Muscle layer of duodenum (tissue), 2 donors: ENCODE results near the gene THAP2.
A peak's percentile ranks its signal among the peaks of the same experiment; 100 is the strongest.

ENCODE experiments used
- H3K27ac ChIP-seq: one replicate; pipeline ENCODE4 v1.7.0; 2013; ENCODE audit warnings: mild to moderate bottlenecking, low read length
- H3K27me3 ChIP-seq: one replicate; pipeline ENCODE4 v1.7.0; 2013; ENCODE audit warnings: low read depth, mild to moderate bottlenecking, control low read depth, low read length
- H3K36me3 ChIP-seq, 2 donors: one replicate each; pipeline ENCODE4 v1.7.0; 2013; ENCODE audit warnings: low read length in 2 of 2, control low read depth in 1 of 2, mild to moderate bottlenecking in 1 of 2; ENCODE audit not compliant: insufficient read depth in 2 of 2, control insufficient read depth in 1 of 2
- H3K4me1 ChIP-seq, 2 donors: one replicate each; pipeline ENCODE4 v1.7.0; 2013; ENCODE audit warnings: low read length in 2 of 2, mild to moderate bottlenecking in 2 of 2, control low read depth in 1 of 2, moderate library complexity in 1 of 2; ENCODE audit not compliant: insufficient read depth in 2 of 2, control insufficient read depth in 1 of 2
- H3K4me3 ChIP-seq, 2 donors: one replicate each; pipeline ENCODE4 v1.7.0; 2013; ENCODE audit warnings: low read length in 2 of 2, low read depth in 1 of 2, mild to moderate bottlenecking in 1 of 2
- H3K9me3 ChIP-seq, 2 donors: one replicate each; pipeline ENCODE4 v1.7.0; 2013; ENCODE audit warnings: low read length in 2 of 2, control low read depth in 1 of 2, mild to moderate bottlenecking in 1 of 2; ENCODE audit not compliant: control insufficient read depth in 1 of 2
- donor health status: healthy.

THAP2 gene

DNA sequence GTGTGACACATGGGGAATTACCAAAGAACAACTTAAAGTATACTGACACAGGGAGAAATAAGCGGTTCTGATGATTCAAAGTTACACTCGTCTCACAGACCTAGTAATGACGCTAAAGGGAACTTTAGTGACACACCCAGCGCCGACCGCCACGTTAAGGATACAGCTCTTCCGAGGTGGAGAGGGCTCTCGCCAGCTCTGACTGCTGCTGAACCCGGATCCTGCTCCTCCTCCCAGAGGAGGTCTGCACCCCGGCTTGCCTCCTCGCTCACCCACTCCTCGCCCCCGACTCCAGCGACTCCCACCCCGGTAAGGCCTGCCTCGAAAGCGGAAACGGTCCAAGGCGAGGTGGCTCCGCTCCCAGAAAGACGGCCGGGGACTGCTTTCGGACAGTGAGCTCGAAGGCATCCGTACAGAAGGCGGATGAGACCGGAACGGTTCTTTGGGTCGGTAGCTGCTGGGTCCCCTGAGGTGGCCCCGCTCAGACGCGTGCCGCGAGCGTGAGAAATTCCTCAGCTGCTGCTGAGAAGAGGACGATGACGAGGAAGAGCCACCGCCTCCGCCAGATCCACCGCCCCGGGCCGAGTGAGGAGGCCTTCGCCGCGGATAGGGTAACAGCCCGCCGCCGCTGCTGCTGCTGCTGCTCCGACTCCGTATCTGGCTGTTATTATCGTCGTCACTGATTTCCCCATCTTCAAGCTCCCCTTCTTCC, 1.1 kb upstream of the THAP2 start:
- Histone ChIP-seq H3K4me1 (peaks cover 7 to 20% of the 10 kb centered on the region in 2 donors), H3K4me3 (peak overlapping the region; percentile 89 to 99), H3K36me3 (peaks cover 18 to 28% of the 10 kb centered on the region in 2 donors), H3K27ac (peak overlapping the region; percentile 96), H3K27me3 (no peaks in the 10 kb centered on the region), H3K9me3 (no peaks in the 10 kb centered on the region)

DNA sequence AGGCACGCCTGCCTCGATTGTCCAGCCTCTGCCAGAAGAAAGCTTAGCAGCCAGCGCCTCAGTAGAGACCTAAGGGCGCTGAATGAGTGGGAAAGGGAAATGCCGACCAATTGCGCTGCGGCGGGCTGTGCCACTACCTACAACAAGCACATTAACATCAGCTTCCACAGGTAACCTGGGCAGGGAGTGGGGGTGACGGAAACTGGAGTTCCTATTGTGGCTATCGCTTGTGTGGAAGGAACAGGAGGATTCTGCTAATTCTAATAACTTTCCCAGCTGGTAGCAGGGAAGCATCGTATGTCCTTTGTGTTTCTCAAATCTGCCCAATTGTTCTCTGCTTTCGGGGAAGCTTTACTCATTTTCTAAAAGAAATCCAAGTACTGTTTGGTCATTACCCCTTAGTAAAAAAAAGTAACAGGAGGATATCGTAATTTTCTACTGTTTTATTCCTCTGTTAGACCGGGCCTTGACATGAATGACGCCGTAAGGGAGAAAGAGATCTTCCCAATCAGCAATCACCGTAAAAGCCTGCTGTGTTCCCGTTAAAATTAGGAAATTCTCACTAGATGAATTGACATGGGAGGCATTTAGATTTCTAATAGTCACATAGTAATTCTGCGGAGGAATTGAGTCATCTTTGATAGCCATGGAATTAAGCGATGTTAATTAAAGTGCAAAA, 449 bp downstream of the THAP2 start:
- no peaks in the 10 kb centered on the region for H3K9me3 ChIP-seq
- peak overlapping the region; percentile 89 to 99 for H3K4me3 ChIP-seq
- peaks cover 7 to 20% of the 10 kb centered on the region in 2 donors for H3K4me1 ChIP-seq
- H3K27ac ChIP-seq = peak overlapping the region; percentile 96
- peaks cover 6 to 13% of the 10 kb centered on the region in 2 donors for H3K36me3 ChIP-seq
- H3K27me3 ChIP-seq = no peaks in the 10 kb centered on the region

DNA sequence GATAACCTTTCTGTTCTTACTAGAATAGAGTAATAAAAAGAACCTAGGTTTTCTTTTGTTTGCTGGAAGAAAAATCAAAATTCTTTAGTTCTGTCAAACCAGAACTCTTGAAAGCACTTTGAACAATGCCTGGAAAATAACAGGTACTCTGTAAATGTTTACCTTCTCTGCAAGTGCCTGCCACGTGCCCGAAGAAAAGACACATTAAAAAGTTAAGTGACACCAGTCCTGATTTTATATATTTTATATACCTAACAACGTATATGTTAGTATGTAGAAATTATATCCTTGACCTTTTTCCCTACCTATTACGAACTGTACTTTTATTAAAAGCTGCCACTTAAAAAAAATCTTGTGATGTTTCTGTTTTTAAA, 976 bp downstream of the THAP2 start:
- H3K9me3 ChIP-seq = no peaks in the 10 kb centered on the region
- peaks cover under 1 to 8% of the 10 kb centered on the region in 2 donors for H3K36me3 ChIP-seq
- no peaks in the 10 kb centered on the region for H3K27me3 ChIP-seq
- H3K4me3 ChIP-seq = peak overlapping the region; percentile 89 to 99
- H3K27ac ChIP-seq = peak overlapping the region; percentile 96
- H3K4me1 ChIP-seq = peaks cover 7 to 19% of the 10 kb centered on the region in 2 donors

DNA sequence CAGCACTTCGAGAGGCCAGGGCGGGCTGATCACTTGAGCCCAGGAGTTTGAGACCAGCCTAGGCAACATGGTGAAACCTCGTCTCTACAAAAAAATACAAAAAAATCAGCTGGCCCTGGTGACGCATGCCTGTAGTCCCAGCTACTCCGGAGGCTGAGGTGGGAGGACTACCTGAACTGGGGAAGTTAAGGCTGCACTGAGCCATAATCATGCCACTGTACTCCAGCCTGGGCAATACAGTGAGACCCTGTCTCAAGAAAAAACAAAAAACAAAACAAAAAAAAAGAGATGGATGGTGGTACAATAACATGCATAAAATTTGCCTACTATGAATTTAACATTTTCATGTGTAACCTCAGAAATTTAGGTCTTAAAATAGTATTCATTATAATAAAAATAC, 2.2 kb downstream of the THAP2 start:
- no peaks in the 10 kb centered on the region for H3K9me3 ChIP-seq
- no peak overlapping the region for H3K4me3 ChIP-seq
- no peak overlapping the region for H3K27ac ChIP-seq
- peaks cover 0 to 8% of the 10 kb centered on the region in 2 donors for H3K36me3 ChIP-seq
- H3K27me3 ChIP-seq = no peaks in the 10 kb centered on the region
- peaks cover 7 to 13% of the 10 kb centered on the region in 2 donors for H3K4me1 ChIP-seq

DNA sequence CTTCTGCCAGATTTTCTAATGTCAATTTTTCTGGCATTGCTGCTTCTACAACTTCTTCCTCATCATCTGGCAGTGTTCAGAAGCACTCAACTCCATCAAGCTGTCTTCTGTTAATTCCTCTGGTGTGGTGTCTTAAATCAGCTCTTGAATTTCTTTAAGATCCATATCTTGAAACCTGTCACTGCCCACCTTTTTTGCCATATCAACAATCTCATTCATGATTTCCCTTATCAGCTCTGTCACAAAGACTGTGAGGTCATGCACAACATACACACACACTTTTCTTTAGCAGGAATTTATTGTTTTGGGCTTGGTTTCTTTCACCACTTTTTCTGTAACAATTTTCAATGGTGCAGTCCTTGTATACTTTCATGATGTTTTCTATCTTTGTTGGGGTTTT, 7.2 kb downstream of the THAP2 start:
- no peaks in the 10 kb centered on the region for H3K4me1 ChIP-seq
- H3K9me3 ChIP-seq = no peaks in the 10 kb centered on the region
- H3K36me3 ChIP-seq = no peaks in the 10 kb centered on the region
- no peak overlapping the region for H3K27ac ChIP-seq
- H3K27me3 ChIP-seq = no peaks in the 10 kb centered on the region
- no peak overlapping the region for H3K4me3 ChIP-seq

DNA sequence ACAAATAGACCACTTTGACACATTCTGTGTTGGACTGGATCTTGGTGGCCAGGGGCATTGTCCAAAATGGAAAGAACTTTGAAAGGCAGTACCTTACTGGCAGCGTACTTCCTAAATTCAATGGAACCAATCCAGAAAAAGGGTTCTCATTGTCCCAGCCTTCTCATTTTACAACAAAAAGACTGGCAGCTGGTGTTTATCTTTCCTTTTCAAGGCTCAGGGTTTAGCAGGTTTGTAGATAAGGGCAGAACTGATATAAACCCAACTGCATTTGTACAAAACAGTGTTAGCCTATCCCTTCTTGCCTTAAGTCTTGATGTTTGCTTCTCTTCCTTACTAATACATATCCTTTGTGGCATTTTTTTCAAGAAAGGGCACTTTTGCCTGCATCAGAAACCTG, 7.7 kb downstream of the THAP2 start:
- Histone ChIP-seq H3K9me3 (no peaks in the 10 kb centered on the region), H3K36me3 (no peaks in the 10 kb centered on the region), H3K4me1 (no peaks in the 10 kb centered on the region), H3K27me3 (no peaks in the 10 kb centered on the region), H3K4me3 (no peak overlapping the region), H3K27ac (no peak overlapping the region)

DNA sequence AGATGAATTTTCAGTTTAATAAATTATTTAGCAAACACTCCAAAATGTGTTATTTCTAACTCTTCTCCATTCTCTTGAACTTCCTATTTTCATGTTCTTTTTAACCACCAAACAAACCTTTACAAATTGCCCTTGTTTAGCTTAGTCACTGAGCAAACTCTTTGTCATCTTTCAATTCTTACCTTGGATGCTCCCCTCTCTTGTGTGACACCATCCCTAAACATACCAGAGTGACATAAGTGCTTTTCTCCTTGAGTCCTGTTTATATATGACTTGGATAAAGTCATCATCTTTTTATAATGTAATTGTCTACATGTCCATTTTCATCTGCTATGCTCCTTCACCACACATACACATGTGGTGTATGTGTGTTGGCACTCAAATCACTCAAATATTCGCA, 18.4 kb downstream of the THAP2 start:
- H3K4me1 ChIP-seq = peaks cover 0 to 8% of the 10 kb centered on the region in 2 donors
- no peaks in the 10 kb centered on the region for H3K9me3 ChIP-seq
- no peak overlapping the region for H3K27ac ChIP-seq
- no peak overlapping the region for H3K4me3 ChIP-seq
- no peaks in the 10 kb centered on the region for H3K36me3 ChIP-seq
- H3K27me3 ChIP-seq = no peaks in the 10 kb centered on the region

DNA sequence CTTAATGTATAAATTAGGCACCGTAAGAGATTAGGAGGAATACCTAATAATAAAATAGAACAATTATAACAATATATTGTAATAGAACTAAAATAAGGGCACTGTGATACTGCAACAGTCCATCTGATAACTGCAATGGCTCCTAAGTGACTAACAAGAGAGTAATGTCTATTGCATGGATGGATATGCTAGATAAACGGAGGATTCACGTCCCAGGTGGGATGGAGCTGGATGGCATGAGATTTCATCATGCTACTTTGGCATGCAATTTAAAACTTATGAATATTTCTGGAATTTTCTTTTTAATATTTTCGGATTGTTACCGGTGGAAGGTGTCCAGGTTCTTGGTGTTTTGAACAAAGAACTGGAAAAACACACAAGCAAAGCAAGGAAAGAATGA, 19.5 kb downstream of the THAP2 start:
- H3K9me3 ChIP-seq = no peaks in the 10 kb centered on the region
- H3K4me3 ChIP-seq = no peak overlapping the region
- H3K4me1 ChIP-seq = peaks cover 3 to 19% of the 10 kb centered on the region in 2 donors
- no peaks in the 10 kb centered on the region for H3K36me3 ChIP-seq
- no peaks in the 10 kb centered on the region for H3K27me3 ChIP-seq
- H3K27ac ChIP-seq = no peak overlapping the region

DNA sequence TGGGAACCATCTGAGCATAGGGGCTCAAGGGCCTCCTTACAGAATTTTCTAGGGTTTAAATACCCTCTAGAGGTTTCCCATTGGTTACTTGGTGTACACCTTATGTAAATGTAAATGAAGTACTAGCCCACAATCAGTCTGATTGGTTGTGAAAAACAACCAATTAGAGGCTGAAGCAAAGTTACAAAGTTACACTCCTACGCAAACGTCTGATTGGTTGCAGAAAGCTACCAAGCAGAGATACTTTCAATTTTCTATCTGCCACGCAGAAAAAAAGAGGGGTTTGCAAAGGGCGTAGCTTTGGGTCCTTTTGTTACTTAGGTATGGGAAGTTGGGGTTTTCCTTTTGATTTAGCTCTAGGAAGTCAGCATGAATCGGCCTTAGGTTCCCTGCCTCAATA, 20.0 kb downstream of the THAP2 start:
- H3K27ac ChIP-seq = no peak overlapping the region
- no peaks in the 10 kb centered on the region for H3K36me3 ChIP-seq
- no peaks in the 10 kb centered on the region for H3K27me3 ChIP-seq
- peaks cover 4 to 19% of the 10 kb centered on the region in 2 donors for H3K4me1 ChIP-seq
- no peaks in the 10 kb centered on the region for H3K9me3 ChIP-seq
- H3K4me3 ChIP-seq = no peak overlapping the region

DNA sequence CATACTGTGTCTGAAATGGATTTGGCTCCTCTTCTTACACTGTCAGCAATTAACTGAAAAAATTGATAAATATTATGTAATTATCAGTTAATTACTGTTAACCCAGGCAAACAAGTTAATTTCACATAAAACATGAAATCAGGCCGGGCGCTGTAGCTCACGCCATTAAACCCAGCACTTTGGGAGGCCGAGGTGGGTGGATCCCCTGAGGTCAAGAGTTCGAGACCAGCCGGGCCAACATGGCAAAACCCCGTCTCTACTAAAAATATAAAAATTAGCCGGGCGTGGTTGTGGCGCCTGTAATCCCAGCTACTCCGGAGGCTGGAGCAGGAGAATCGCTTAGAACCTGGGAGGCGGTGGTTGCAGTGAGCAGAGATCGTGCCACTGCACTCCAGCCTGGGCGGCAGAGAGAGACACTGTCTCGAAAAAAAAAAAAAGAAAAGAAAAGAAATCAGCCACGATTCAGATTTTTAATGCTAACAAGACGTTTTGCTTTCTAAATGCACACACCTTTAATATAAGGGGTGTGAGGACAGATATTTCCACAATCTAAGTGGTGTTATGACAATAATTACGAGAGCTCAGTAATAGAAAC, 21.3 kb downstream of the THAP2 start:
- Histone ChIP-seq H3K36me3 (no peaks in the 10 kb centered on the region), H3K4me3 (peak overlapping the region; percentile 86 to 98), H3K4me1 (peaks cover 4 to 19% of the 10 kb centered on the region in 2 donors), H3K9me3 (no peaks in the 10 kb centered on the region), H3K27me3 (no peaks in the 10 kb centered on the region), H3K27ac (peak overlapping the region; percentile 83)

DNA sequence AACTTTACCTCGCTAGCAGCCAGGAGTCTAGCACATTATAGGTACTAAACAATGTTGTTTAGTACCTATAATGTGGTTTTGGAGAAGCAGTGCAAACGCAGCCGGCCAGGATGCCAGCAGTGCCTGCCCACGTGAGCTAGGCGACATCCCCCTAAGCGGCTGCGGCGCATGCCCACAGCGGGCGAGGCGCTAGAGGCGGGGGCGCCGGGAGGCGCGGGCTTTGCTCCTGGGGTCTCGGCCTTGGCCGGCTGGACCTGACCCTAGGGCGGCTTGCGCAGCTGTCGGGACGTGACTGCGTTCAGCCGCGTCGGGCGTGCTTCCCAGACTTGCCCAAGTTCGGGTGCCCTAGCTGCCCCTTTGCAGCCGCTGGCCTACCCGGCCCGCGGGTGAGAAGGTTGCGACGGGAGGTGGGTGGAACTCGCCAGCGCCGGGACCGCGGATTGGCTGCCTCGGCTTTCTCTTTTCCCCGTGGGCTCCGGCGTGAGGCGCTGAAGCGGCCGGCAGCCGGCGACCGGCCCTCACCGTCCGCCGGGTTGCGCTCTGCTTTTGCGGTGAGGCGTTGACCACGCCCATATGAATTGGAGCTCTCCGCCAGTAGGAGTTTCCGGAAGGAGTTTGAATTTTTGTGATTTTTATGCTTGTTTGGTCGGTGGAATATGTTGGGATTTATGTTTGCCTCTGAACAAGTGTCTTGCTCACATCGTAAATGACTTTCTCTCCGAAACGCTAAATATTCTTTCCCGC, 22.0 kb downstream of the THAP2 start, which contains the start of gene TMEM19:
TMEM19 (plus strand) TSS at position 169 of the 744 bp plus-strand sequence. CDS start 599 bp downstream, outside the sequence.
- peak within 1 kb of the TSS; percentile 83 for H3K27ac ChIP-seq
- H3K9me3 ChIP-seq = no peaks in the 10 kb centered on the region
- peaks cover 4 to 19% of the 10 kb centered on the region in 2 donors for H3K4me1 ChIP-seq
- H3K4me3 ChIP-seq = peak within 1 kb of the TSS; percentile 86 to 98
- no peaks in the 10 kb centered on the region for H3K27me3 ChIP-seq
- no peaks in the 10 kb centered on the region for H3K36me3 ChIP-seq
